ENCODE data around the gene NCR2. TPM values are rescaled to one million over a fixed set of nuclear protein-coding genes. Genes with fewer than 3 reads are reported as not detected.

The NCR2 gene
- total RNA-seq, 2 experiments from 2014 or later: not detected

GRCh38 chr6:41376176-41376575, 40.8 kb downstream of the NCR2 start:
- H3K36me3 Mint-ChIP-seq (ENCODE audit: low read depth): no peaks in the 10 kb centered on the region
- DNase-seq: no peak
- CTCF ChIA-PET: no interaction called here
- H3K27me3 Mint-ChIP-seq (ENCODE audit: low read depth): peaks cover 60% of the 10 kb centered on the region
- H3K27ac Mint-ChIP-seq: no peak overlapping the region
- H3K9me3 Mint-ChIP-seq: no peaks in the 10 kb centered on the region
- no peak overlapping the region for H3K4me3 Mint-ChIP-seq
- intact Hi-C loops (cut with micrococcal nuclease): no loop called here
- peaks cover 32% of the 10 kb centered on the region for H3K4me1 Mint-ChIP-seq (ENCODE audit: low read depth)

- no peak overlapping the region for H3K4me3 Mint-ChIP-seq
- peaks cover 55% of the 10 kb centered on the region for H3K27me3 Mint-ChIP-seq (ENCODE audit: low read depth)
- H3K4me1 Mint-ChIP-seq (ENCODE audit: low read depth): peaks cover 24% of the 10 kb centered on the region
- no peak for DNase-seq
- H3K36me3 Mint-ChIP-seq (ENCODE audit: low read depth): no peaks in the 10 kb centered on the region
- CTCF ChIA-PET: interaction anchor here (0.6 to 0.7 kb wide), 2 partner anchors 10 to 93 kb away, joined by 3 read pairs; no protein-coding TSS in a partner anchor
- no peaks in the 10 kb centered on the region for H3K9me3 Mint-ChIP-seq
- H3K27ac Mint-ChIP-seq: no peak overlapping the region
- intact Hi-C loops (cut with micrococcal nuclease): no loop called here
Observed at GRCh38 chr6:41377071-41377470, 41.7 kb downstream of the NCR2 start.

GRCh38 chr6:41379306-41379705, 43.9 kb downstream of the NCR2 start:
- Mint-ChIP-seq H3K4me3 (no peak overlapping the region), H3K4me1 (ENCODE audit: low read depth) (peaks cover 7% of the 10 kb centered on the region), H3K27me3 (ENCODE audit: low read depth) (peaks cover 46% of the 10 kb centered on the region), H3K27ac (no peak overlapping the region), H3K36me3 (ENCODE audit: low read depth) (no peaks in the 10 kb centered on the region), H3K9me3 (no peaks in the 10 kb centered on the region)
- CTCF ChIA-PET: no interaction called here
- intact Hi-C loops (cut with micrococcal nuclease): no loop called here
- no peak for DNase-seq

GRCh38 chr6:41386594-41386993, 51.2 kb downstream of the NCR2 start:
- intact Hi-C loops (cut with micrococcal nuclease): no loop called here
- H3K4me1 Mint-ChIP-seq (ENCODE audit: low read depth): no peaks in the 10 kb centered on the region
- CTCF ChIA-PET: no interaction called here
- H3K27me3 Mint-ChIP-seq (ENCODE audit: low read depth): peaks cover 18% of the 10 kb centered on the region
- no peaks in the 10 kb centered on the region for H3K9me3 Mint-ChIP-seq
- DNase-seq: no peak
- no peak overlapping the region for H3K27ac Mint-ChIP-seq
- no peaks in the 10 kb centered on the region for H3K36me3 Mint-ChIP-seq (ENCODE audit: low read depth)
- H3K4me3 Mint-ChIP-seq: no peak overlapping the region

- Mint-ChIP-seq H3K4me3 (no peak overlapping the region), H3K27me3 (ENCODE audit: low read depth) (peaks cover 16% of the 10 kb centered on the region), H3K36me3 (ENCODE audit: low read depth) (peaks cover 4% of the 10 kb centered on the region), H3K4me1 (ENCODE audit: low read depth) (no peaks in the 10 kb centered on the region), H3K9me3 (peaks cover 14% of the 10 kb centered on the region), H3K27ac (no peak overlapping the region)
- CTCF ChIA-PET: no interaction called here
- intact Hi-C loops (cut with micrococcal nuclease): no loop called here
- no peak for DNase-seq
Observed at GRCh38 chr6:41392246-41392645, 56.8 kb downstream of the NCR2 start.

GRCh38 chr6:41396335-41396734, 60.9 kb downstream of the NCR2 start:
- intact Hi-C loops (cut with micrococcal nuclease): no loop called here
- CTCF ChIA-PET: interaction anchor here (1.1 kb wide), 1 partner anchor 206 kb away, joined by 3 read pairs; no protein-coding TSS in a partner anchor
- Mint-ChIP-seq H3K4me3 (no peak overlapping the region), H3K4me1 (ENCODE audit: low read depth) (no peaks in the 10 kb centered on the region), H3K27me3 (ENCODE audit: low read depth) (peaks cover 17% of the 10 kb centered on the region), H3K27ac (no peak overlapping the region), H3K36me3 (ENCODE audit: low read depth) (peaks cover 4% of the 10 kb centered on the region), H3K9me3 (peaks cover 14% of the 10 kb centered on the region)
- DNase-seq: no peak

- H3K27ac Mint-ChIP-seq: no peak overlapping the region
- H3K9me3 Mint-ChIP-seq: peaks cover 10% of the 10 kb centered on the region
- H3K27me3 Mint-ChIP-seq (ENCODE audit: low read depth): peaks cover 6% of the 10 kb centered on the region
- DNase-seq: no peak
- intact Hi-C loops (cut with micrococcal nuclease): no loop called here
- H3K4me3 Mint-ChIP-seq: no peak overlapping the region
- H3K36me3 Mint-ChIP-seq (ENCODE audit: low read depth): peaks cover 2% of the 10 kb centered on the region
- no peaks in the 10 kb centered on the region for H3K4me1 Mint-ChIP-seq (ENCODE audit: low read depth)
- CTCF ChIA-PET: interaction anchor here (0.6 kb wide), 1 partner anchor 43 kb away, joined by 3 read pairs; no protein-coding TSS in a partner anchor
Observed at GRCh38 chr6:41399424-41399823, 64.0 kb downstream of the NCR2 start.

Other genes with a start within 250 kb of the NCR2 start
- not detected for gene TREML1, start 181.3 kb upstream of the NCR2 start, total RNA-seq
- gene TREM2, start 172.5 kb upstream of the NCR2 start, total RNA-seq: not detected
- gene TREML2, start 134.5 kb upstream of the NCR2 start, total RNA-seq: 10 to 100 TPM; 12.1 to 12.2 TPM
- not detected for gene TREML4, start 107.3 kb upstream of the NCR2 start, total RNA-seq
- gene TREM1, start 48.9 kb upstream of the NCR2 start, total RNA-seq: 1 to 10 TPM; 4.3 to 4.5 TPM
- 10 to 100 TPM; 15.9 to 16.0 TPM for gene FOXP4, start 210.8 kb downstream of the NCR2 start, total RNA-seq

Measured in activated naive CD4-positive, alpha-beta T cell treated with anti-CD3 and anti-CD28 coated beads for 36 hours (primary cell).